HG03354 (cell line): ENCODE data around the gene PAOX.
A peak's percentile ranks its signal among the peaks of the same experiment; 100 is the strongest.

ENCODE experiments used
- ATAC-seq: cut with Tn5 transposase; IDR thresholded peaks from one replicate; pipeline ENCODE4 v1.9.1; 2021; ENCODE audit warnings: mild to moderate bottlenecking; ENCODE audit not compliant: unreplicated experiment, poor library complexity, severe bottlenecking

The PAOX gene

GRCh38 chr10:133379152-133379800 lies at the start of gene PAOX:
TSS of gene PAOX (plus strand) at chr10:133379262. CDS start at chr10:133379317, 55 bp downstream.
- ATAC-seq, result peak; percentile 63

- peak; percentile 85 for ATAC-seq
These were observed 49.4 kb upstream of the PAOX start for GRCh38 chr10:133329491-133330202.

DNA sequence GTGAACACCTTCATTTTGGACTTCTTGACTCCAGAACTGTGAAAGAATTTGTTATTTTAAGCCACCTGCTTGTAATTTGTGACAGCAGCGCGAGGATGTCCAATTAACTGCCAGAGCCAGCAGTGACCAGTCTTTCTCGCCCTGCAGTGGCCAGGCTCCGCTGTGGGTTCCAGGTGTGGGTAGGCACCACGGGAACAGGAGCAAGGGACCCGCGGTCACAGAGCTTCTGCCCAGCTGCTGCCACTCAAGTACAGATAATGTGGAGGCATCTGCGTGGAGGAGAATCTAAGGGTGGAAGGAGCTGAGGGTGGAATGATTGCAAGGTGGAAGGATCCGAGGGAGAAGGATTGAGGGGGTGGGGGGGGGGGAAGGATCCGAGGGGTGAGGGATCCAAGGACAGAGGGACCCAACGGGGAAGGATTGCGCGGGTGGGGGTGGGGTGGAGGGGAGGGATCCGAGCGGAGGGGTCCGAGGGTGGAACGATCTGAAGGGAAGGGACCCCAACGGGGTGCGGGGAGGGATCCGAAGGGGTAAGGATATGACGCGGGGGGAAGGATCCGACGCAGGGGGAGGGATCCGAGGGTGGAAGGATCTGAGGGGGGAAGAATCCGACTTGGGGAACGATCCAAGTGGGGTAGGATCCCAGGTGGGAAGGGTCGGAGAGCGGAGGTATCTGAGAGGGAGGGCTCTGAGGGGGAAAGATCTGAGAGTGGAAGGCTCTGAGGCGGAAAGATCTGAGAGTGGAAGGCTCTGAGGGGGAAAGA lies 45.9 kb upstream of the PAOX start:
- ATAC-seq, result no peak

GRCh38 chr10:133334503-133335245 lies 44.4 kb upstream of the PAOX start:
- no peak for ATAC-seq

- ATAC-seq, result no peak
These were observed 43.6 kb upstream of the PAOX start for GRCh38 chr10:133335246-133336117.

GRCh38 chr10:133336118-133336576 lies 42.9 kb upstream of the PAOX start:
- ATAC-seq, result no peak

- no peak for ATAC-seq
These were observed 42.3 kb upstream of the PAOX start, which contains the start of gene CALY for GRCh38 chr10:133336577-133337369. TSS of gene CALY (minus strand) at chr10:133336896. CDS start at chr10:133328989, 7,907 bp downstream.

DNA sequence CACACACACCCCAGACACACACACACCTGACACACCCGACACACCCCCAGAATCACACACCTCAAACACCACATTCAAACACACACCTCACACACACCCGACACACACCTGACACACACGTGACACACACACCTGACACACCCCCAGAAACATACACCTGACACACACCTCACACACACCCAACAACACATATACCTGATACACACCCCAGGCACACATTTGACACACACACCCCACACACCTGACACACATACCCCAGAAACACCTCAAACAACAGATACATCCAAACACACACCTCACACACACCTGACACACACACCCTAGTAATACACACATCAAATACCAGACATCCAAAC lies 41.7 kb upstream of the PAOX start:
- ATAC-seq, result no peak

DNA sequence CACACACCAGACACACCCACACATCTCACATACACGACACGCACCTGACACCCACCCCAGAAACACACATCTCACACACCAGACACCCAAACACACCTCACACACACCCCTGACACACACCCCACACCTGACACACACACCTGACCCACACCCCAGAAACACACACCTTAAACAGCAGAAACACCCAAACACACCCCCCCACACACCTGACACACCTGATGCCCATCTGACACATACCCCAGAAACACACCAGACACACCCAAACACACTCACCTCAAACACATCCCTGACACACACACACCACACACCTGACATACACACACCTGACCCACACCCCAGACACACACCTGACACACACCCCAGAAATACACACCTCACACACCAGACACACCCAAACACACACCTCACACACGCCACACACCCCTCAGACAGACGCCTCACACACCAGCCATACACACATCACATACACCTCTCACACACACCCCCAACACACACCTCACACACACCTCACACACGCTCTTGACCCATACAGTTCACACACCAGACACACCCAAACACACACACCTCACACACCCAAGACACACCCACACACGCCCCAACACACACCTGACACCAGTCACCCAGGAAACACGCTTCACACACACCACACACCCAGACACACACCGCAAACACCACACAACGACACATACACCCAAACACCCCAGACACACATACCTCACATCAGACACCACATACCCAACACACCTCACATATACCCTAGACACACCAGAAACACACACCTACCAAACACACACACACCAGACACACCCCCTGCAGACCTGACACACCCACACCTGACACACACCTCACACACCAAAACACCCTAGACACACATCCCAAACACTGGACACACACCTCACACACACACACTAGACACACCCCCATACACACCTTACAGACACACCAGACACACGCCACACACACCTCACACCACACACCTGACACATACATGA lies 40.7 kb upstream of the PAOX start:
- no peak for ATAC-seq

- no peak for ATAC-seq
These were observed 39.2 kb upstream of the PAOX start for GRCh38 chr10:133339708-133340380.

GRCh38 chr10:133341983-133342382 lies 37.1 kb upstream of the PAOX start:
- no peak for ATAC-seq

- ATAC-seq, result no peak
These were observed 36.1 kb upstream of the PAOX start for GRCh38 chr10:133342942-133343341.

DNA sequence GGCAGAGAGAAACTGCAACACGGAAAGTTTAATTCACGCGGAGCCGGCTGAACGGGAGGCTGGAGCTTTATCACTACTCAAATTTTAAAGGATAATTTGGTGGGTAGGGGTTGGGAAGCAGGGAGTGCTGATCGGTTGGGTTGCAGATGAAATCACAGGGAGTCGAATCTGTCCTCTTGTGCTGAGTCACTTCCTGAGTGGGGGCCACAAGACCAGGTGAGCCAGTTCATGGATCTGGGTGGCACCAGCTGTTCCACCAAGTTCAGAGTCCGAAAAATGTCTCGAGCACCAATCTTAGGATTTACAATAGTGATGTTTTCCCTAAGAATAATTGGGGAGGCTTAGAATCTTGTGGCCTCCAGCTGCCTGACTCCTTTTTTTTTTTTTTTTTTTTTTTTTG lies 35.5 kb upstream of the PAOX start:
- no peak for ATAC-seq

GRCh38 chr10:133344236-133344635 lies 34.8 kb upstream of the PAOX start:
- no peak for ATAC-seq

- no peak for ATAC-seq
These were observed 32.6 kb upstream of the PAOX start for GRCh38 chr10:133346413-133346812.

DNA sequence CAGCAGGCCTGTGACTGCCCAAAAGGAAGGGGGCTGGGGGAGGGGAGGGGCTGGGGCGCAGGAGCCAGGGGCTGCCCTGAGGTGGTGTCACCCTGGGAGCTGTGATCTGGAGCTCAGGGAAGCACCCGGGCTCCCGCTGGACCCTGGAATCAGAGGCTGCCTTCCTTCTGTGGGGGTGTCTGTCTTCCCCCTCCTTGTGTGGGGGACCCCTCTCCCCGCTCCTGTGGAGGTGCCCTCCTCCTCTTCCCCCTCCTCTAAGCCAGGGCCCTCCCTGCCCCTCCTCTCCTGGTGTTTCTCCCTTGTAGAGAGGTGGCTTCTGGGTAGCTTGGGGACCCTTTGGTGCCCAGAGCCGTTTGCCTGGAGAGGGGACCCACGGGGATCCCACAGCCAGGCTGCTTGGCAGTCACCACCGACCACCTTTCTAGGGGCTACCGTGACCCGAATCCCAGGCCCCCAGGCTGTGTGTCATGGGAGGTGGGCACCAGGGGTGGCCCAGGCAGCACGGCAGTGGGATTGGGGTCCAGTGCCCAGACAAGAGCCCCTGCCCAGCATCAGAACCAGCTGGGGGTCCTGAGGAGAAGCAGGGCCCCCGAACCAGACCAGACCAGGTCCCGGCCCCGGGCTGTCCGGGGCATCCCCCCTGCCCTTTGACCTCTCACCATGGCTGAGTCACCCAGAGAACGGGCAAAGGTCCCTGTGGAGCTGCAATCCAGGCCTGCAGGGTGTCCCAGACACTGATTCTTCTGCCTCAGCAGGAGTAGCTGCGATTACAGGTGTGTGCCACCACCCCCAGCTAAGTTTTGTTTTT lies 31.1 kb upstream of the PAOX start:
- ATAC-seq, result no peak
